SJSA1 (cell line): Measurements from ENCODE around the gene NANOS1. TPM values are rescaled to one million over a fixed set of nuclear protein-coding genes. Genes with fewer than 3 reads are reported as not detected.

Source experiments
- DNase-seq, 2 experiments: peaks; one replicate each; pipeline ENCODE4 v3.0.0-alpha.2; 2015 to 2020; ENCODE audit warnings: low spot score in 2 of 2, low read depth in 1 of 2
- H3K27ac ChIP-seq: fragments of 250-450 bp; sonication (Bioruptor Pico); 2 replicates; pipeline ENCODE4 v1.5.1; 2020; ENCODE audit warnings: mild to moderate bottlenecking, moderate library complexity
- H3K27me3 ChIP-seq: fragments of 250-450 bp; sonication (Bioruptor Pico); replicated peaks from 2 replicates; pipeline ENCODE4 v1.5.1; 2020; ENCODE audit warnings: mild to moderate bottlenecking, moderate library complexity
- H3K36me3 ChIP-seq: fragments of 250-450 bp; sonication (Bioruptor Pico); 2 replicates; pipeline ENCODE4 v1.5.1; 2020; ENCODE audit warnings: mild to moderate bottlenecking
- H3K4me1 ChIP-seq: fragments of 250-450 bp; sonication (Bioruptor Pico); replicated peaks from 2 replicates; pipeline ENCODE4 v1.6.1; 2021; ENCODE audit warnings: mild to moderate bottlenecking
- H3K4me3 ChIP-seq: fragments of 250-450 bp; sonication (Bioruptor Pico); 2 replicates; pipeline ENCODE4 v1.5.1; 2020; ENCODE audit warnings: mild to moderate bottlenecking
- H3K9me3 ChIP-seq: fragments of 250-450 bp; sonication (Bioruptor Pico); replicated peaks from 2 replicates; pipeline ENCODE4 v1.5.1; 2020; ENCODE audit warnings: mild to moderate bottlenecking
- total RNA-seq: library from RNA; depleted of rRNA; stranded (reverse); fragments of >200 nt; shearing (Covaris generic); gene quantifications from 2 replicates; pipeline ENCODE4 v1.2.3, GENCODE V29; 2014

The NANOS1 gene
- total RNA-seq, 1 experiment from 2014 or later: 0.71 TPM

DNA sequence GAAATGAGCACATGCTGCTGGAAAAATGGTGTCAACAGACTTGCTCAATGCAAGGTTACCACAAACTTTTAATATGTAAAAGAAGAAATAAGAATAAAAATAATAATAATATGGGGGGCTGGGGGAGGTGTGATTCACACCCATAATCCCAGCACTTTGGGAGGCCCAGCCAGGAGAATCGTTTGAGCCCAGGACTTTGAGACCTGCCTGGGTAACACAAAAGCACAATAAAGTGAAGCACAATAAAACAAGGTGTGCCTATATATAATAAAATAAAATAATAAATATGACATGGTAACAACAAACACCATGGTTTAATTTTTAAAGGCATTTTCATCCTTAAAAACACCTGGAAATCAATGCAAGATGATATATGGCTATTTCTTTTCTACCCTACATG, 26.0 kb downstream of the NANOS1 start:
- Histone ChIP-seq H3K9me3 (no peaks in the 10 kb centered on the region), H3K4me1 (no peaks in the 10 kb centered on the region), H3K27ac (no peak overlapping the region), H3K27me3 (no peaks in the 10 kb centered on the region), H3K4me3 (no peak overlapping the region), H3K36me3 (peaks cover 100% of the 10 kb centered on the region)
- no peak for DNase-seq

DNA sequence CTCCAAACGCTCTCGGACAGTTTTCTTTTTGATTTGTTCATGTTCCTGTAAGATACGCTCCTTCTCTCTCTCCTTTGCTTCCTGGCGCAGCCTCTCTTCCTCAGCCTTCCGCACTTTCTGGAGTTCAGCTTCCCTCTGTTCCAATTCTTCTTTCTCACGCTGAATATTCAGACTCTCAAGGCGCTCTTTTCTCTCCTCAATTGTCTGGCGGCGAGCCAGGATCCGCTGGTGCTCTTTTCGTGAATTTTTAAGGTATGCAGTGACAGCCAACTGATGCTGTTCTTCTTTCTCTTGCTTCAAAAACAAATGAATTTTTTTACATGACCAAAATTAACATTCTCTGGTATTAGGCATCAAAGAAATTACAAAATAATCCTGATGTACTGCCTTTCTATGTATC, 28.5 kb downstream of the NANOS1 start:
- no peaks in the 10 kb centered on the region for H3K4me1 ChIP-seq
- H3K36me3 ChIP-seq: peaks cover 100% of the 10 kb centered on the region
- H3K4me3 ChIP-seq: no peak overlapping the region
- H3K9me3 ChIP-seq: no peaks in the 10 kb centered on the region
- DNase-seq: no peak
- H3K27me3 ChIP-seq: no peaks in the 10 kb centered on the region
- H3K27ac ChIP-seq: no peak overlapping the region

DNA sequence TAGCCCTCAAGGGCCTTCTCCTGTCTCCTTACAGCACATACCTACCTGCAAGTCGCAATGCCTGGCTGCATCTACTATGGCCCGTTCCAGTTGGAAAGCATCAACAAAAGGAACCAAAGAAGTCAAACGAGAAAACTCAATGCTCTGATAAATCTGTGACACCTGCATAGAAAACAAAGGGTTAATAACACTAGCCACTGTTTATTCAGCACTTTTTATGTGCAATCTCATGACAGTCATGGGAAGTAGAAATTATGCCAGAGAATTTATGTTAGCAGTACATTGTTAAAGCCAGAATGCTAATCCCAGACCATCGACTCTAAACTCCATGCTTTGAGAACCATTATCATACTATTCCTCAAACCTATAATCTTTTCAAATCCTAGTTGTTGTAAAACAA, 30.0 kb downstream of the NANOS1 start:
- Histone ChIP-seq H3K4me1 (no peaks in the 10 kb centered on the region), H3K4me3 (no peak overlapping the region), H3K27ac (0 out of 2 replicates have a peak overlapping the region, but pooled peaks have one; percentile 6), H3K27me3 (no peaks in the 10 kb centered on the region), H3K36me3 (peaks cover 100% of the 10 kb centered on the region), H3K9me3 (no peaks in the 10 kb centered on the region)
- DNase-seq: no peak

DNA sequence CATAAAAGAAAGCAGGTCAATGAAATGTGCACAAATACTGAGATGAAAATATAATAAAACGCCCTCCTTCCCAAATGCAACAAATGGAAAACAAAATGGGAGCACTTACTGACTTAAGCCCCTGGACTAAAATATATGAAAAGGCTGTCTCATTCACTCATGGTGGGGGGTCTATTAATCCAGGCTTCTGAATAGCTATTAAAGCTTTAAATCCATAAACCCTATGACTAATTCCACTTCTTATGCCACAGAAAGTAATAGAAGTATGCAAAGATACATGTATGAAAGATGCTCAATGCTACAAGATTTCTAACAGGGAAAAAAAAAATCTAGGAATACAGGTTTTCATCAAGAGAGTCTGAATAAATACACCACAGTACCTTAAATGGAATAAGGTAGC, 30.6 kb downstream of the NANOS1 start:
- Histone ChIP-seq H3K36me3 (peaks cover 100% of the 10 kb centered on the region), H3K27ac (no peak overlapping the region), H3K4me3 (no peak overlapping the region), H3K9me3 (no peaks in the 10 kb centered on the region), H3K27me3 (no peaks in the 10 kb centered on the region), H3K4me1 (no peaks in the 10 kb centered on the region)
- no peak for DNase-seq

DNA sequence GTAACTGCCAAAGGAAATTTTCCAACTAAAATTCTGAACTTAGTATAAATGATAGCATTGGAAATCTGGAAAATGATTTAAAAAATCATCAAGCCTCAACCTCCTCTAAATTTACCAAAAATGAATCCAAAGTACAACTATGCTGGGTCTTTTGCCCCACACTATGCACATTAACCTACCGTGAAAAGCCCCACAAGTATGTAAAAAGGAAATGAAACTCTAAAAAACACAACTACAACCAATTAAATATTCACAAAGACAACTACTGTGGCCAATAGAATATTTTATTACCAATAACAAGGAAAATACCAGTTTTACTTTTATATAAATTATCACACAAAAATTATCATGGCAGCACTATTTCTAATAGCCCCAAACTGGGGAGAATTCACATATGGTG, 31.8 kb downstream of the NANOS1 start:
- Histone ChIP-seq H3K36me3 (peaks cover 99% of the 10 kb centered on the region), H3K27ac (no peak overlapping the region), H3K27me3 (no peaks in the 10 kb centered on the region), H3K4me1 (no peaks in the 10 kb centered on the region), H3K4me3 (no peak overlapping the region), H3K9me3 (no peaks in the 10 kb centered on the region)
- no peak for DNase-seq

DNA sequence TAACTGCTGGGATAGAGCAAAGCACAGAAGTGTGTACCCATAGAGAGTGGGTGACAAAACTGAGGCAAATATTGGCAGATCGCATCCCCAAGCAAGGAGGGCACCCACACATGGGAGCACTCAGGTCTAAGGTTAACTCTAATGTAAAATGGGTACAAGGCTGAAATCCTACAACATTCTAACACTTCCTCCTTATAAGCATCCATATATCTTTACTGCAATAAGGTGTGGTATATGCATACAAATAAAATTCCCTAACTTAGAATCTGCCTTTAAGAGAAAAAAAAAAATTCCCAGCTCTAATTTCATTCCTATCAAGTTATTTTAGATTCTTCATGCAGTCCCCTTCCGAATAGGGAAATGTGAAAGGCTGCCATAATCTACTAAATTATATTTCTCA, 32.4 kb downstream of the NANOS1 start:
- Histone ChIP-seq H3K4me1 (no peaks in the 10 kb centered on the region), H3K4me3 (no peak overlapping the region), H3K27ac (no peak overlapping the region), H3K36me3 (peaks cover 99% of the 10 kb centered on the region), H3K27me3 (no peaks in the 10 kb centered on the region), H3K9me3 (no peaks in the 10 kb centered on the region)
- no peak for DNase-seq

DNA sequence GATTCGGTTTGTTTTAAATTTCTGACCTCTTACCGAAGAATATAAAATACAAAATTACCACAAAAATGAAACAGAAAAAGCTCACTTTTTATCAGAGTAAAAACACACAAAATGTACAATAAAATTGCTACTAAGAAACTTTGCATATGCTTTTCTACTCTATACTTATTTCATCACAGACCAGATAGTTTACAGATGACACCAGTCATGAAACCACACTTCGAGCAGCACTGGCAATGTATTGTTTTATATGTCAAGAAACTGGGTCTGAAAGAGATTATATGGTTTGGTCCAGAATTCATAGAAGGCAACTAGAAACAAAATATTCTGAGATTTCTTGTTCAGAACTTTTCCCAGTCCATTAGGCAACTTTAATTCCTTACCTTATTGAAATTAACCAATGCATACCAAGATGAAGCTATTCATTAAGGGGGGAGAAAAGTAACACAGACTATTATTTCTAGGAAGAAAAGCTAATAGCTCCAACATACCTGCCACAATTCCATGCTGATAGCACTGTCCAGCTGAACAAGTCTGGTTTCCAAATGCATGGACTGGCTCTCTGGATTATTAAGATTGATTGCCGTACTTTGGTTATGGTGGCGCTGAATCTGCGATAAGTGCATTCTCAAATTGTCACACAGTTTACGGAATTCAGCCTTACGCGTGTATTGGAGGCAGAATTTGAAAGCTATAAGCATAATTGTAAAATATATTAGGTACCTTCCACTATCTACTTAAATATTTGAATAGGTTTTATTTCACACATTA, 41.1 kb downstream of the NANOS1 start:
- Histone ChIP-seq H3K4me3 (no peak overlapping the region), H3K27me3 (no peaks in the 10 kb centered on the region), H3K4me1 (no peaks in the 10 kb centered on the region), H3K9me3 (no peaks in the 10 kb centered on the region), H3K27ac (no peak overlapping the region), H3K36me3 (peaks cover 81% of the 10 kb centered on the region)
- DNase-seq: no peak

DNA sequence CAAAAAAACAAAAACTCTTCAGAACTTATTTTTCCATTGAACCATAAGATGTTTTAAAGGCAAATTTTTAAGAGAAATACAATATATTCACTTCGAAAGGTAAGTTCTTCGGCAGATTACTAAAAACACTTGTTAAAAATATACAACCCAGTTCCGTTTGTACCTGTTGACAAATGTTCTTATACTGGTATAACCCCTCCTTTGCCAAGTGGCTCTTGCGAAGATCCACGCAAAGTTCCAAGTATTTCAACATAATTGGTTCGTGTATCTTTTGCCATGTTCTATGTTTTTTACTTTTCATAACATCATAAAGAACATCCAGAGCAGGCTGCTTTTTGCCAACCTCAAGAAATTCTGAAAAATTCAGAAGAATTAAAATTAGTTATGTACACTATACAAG, 44.1 kb downstream of the NANOS1 start:
- Histone ChIP-seq H3K9me3 (no peaks in the 10 kb centered on the region), H3K4me1 (peaks cover 7% of the 10 kb centered on the region), H3K4me3 (no peak overlapping the region), H3K27ac (no peak overlapping the region), H3K36me3 (peaks cover 61% of the 10 kb centered on the region), H3K27me3 (no peaks in the 10 kb centered on the region)
- no peak for DNase-seq

- no peaks in the 10 kb centered on the region for H3K27me3 ChIP-seq
- no peaks in the 10 kb centered on the region for H3K9me3 ChIP-seq
- H3K36me3 ChIP-seq: peaks cover 35% of the 10 kb centered on the region
- H3K4me1 ChIP-seq: peaks cover 21% of the 10 kb centered on the region
- peak overlapping the region; percentile 86 for H3K4me3 ChIP-seq
- H3K27ac ChIP-seq: no peak overlapping the region
- DNase-seq: no peak
Observed at GRCh38 chr10:119078422-119079179, 49.1 kb downstream of the NANOS1 start.

DNA sequence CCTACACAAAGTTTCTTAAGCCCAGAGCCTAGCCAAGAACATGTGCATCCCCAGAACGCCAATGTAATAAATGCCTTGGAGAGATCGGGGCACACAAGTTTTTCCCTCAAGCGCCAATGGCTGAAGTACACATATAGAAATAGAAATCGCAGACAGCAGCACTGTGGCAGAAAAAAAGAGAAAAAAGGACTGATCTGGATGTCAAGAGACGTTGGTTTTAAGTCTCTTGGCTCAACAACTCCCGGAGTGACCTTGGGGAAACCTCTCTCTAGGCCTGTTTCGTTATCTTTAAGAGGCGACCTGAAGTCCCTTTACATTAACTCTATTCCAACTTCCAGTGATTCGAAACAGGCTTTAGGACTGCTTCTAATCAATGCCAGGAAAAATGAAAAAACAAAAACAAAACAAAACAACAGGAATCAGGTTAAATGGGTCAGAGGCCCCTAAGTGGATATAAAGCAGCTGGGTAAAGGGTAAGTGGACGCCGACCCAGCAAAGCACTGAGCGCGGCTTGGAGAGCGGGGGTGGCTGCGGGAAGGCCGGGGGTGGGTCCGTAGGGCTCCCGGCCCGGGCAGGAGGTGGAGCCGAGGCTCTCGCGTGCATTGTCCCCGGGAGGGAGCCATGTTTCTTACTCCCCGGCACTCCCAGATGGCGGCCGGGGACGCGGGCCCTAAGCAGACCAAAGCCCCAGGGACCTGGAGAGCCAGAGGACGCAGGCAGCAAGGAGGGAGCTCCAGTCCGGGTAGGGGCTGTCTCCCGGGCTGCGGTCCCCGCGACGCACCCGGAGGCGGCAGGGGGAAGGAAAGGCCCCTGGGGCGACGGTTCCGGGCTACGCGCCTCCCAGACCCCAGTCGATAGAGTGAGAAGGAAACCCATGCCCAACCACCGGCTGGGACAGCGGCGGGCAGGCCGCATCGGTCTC, 50.3 kb downstream of the NANOS1 start:
- peak; percentile 71 to 78 for DNase-seq
- Histone ChIP-seq H3K27ac (peak overlapping the region; percentile 88), H3K9me3 (no peaks in the 10 kb centered on the region), H3K36me3 (peaks cover 29% of the 10 kb centered on the region), H3K27me3 (no peaks in the 10 kb centered on the region), H3K4me1 (peaks cover 21% of the 10 kb centered on the region), H3K4me3 (peak overlapping the region; percentile 86)

DNA sequence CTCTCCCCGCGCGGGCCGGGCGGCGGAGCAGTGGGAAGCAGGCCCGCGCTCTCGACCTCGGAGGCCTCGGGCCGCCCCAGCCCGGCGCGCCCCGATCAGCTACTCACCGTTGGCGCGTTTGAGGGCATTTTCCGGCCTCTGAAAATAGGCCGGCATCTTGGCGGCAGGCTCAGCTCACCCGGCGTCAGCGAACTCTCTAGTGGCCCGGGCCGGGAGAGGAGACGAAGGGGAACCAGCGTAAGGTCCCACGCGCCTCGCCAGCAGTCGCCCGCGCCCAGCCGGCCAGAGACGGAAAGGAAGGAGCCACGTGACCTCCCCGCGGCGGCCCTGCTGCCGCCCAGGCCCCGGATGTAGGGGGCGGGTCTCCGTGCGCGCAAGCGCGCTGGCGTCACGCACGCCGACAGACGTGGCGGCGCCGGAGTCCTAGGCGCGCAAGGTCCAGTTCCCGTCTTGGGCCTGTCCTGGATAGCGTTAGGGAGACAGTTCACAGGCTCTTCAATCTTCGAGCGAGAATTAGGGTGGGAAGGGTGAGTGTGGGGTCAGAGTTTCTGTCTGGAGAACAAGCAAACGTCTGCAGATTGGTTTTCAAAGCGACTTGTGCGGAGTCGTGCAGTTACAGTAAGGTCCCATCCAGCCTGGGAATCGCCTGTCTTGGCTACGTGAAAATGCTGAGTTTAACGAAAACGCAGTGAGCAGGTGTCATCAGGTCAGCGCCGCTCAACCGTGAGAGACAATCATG, 51.2 kb downstream of the NANOS1 start, which contains the start of gene EIF3A:
Gene EIF3A (minus strand): TSS at position 297 of the 739 bp plus-strand sequence. CDS start 141 bp downstream, at position 156.
- DNase-seq: peak; percentile 90 to 95
- peak within 1 kb of the TSS; percentile 86 for H3K4me3 ChIP-seq
- H3K27ac ChIP-seq: peak within 1 kb of the TSS; percentile 88
- H3K4me1 ChIP-seq: peaks cover 21% of the 10 kb centered on the region
- no peaks in the 10 kb centered on the region for H3K27me3 ChIP-seq
- peaks cover 29% of the 10 kb centered on the region for H3K36me3 ChIP-seq
- H3K9me3 ChIP-seq: no peaks in the 10 kb centered on the region
